Left colon (tissue), 2 donors: Measurements from ENCODE around the gene RPN2. TPM values are rescaled to one million over a fixed set of nuclear protein-coding genes. Genes with fewer than 3 reads are reported as not detected.
"Not testable (repeated sequence)": the region's sequence is repeated elsewhere in the genome, so short reads cannot be mapped to it uniquely, and the experiment has no call there.

Experiments
- ATAC-seq: fragments of 200-7000 bp; cut with Tn5 transposase; one replicate; pipeline ENCODE4 v1.9.1; 2020; ENCODE audit warnings: mild to moderate bottlenecking, moderate library complexity
- DNase-seq, 2 donors: peaks; one replicate each; pipeline ENCODE4 v3.0.0-alpha.2; 2020
- intact Hi-C, 2 donors: fragments of 100-400 bp; cut with DNase I in 1 of 2; cut with micrococcal nuclease in 1 of 2; formaldehyde crosslinking; loops; one replicate each; pipeline versions ENCODE4 v1.11.2 to v1.14.0; 2022; cut with DNase I, micrococcal nuclease
- long read RNA-seq: library from polyadenylated mRNA; unstranded; transcript quantifications from one replicate; pipeline ENCODE4 v2.0.0, GENCODE V29; 2021
- total RNA-seq, 2 donors: library from RNA; stranded (reverse); fragmentation: NEBNext Ultra II Directional; extraction: Animal tissue kit (Norgen Biotek cat#: 25700); gene quantifications; one replicate each; pipeline ENCODE4 v1.2.1, GENCODE V29; 2021
- donor health status: DM: no; HTN: no; CAD: no.
- donor health status: DM: yes; HTN: yes; CAD: no.

The RPN2 gene
- total RNA-seq, result 100 to 1,000 TPM; 133 to 155 TPM
- long read RNA-seq, transcript RPN2-201 (17 exons, 2,515 nt), result major isoform, 511 of 656 reads
- long read RNA-seq, partial matches to known transcripts, result 80 of 656 reads
- long read RNA-seq, other reads (novel, unspliced or antisense), result 65 of 656 reads

- intact Hi-C loops, result no loop called here
- DNase-seq (peak; percentile 97 to 98), ATAC-seq (peak; percentile 95)
Observed at GRCh38 chr20:37178839-37179682, at the start of gene RPN2, which contains the start of gene MROH8. RPN2 (plus strand) TSS chr20:37179330; CDS start chr20:37179357, 27 bp downstream. MROH8 (minus strand) TSS chr20:37179548.

GRCh38 chr20:37131486-37131885, 47.6 kb upstream of the RPN2 start:
- DNase-seq (no peak), ATAC-seq (no peak)
- intact Hi-C loops, result no loop called here

- intact Hi-C loops, result no loop called here
- DNase-seq (no peak), ATAC-seq (no peak)
Observed at GRCh38 chr20:37133952-37134351, 45.2 kb upstream of the RPN2 start.

- DNase-seq, result no peak
- no peak for ATAC-seq
- intact Hi-C loops, result no loop called here
Observed at GRCh38 chr20:37137547-37137946, 41.6 kb upstream of the RPN2 start.

GRCh38 chr20:37142708-37143107, 36.4 kb upstream of the RPN2 start:
- intact Hi-C loops, result no loop called here
- DNase-seq, result no peak
- ATAC-seq, result no peak

- ATAC-seq (no peak), DNase-seq (no peak)
- intact Hi-C loops, result no loop called here
Observed at GRCh38 chr20:37144856-37145404, 34.2 kb upstream of the RPN2 start.

- no peak for DNase-seq
- intact Hi-C loops, result no loop called here
- no peak for ATAC-seq
Observed at GRCh38 chr20:37147250-37147649, 31.9 kb upstream of the RPN2 start.

- intact Hi-C loops, DNase-seq, ATAC-seq: not testable (repeated sequence)
Observed at GRCh38 chr20:37150864-37151263, 28.3 kb upstream of the RPN2 start.

- ATAC-seq, result no peak
- DNase-seq, result no peak
- intact Hi-C loops, result no loop called here
Observed at GRCh38 chr20:37151529-37151928, 27.6 kb upstream of the RPN2 start.

GRCh38 chr20:37152284-37152683, 26.8 kb upstream of the RPN2 start:
- ATAC-seq (no peak), DNase-seq (no peak)
- intact Hi-C loops, result no loop called here

- ATAC-seq (no peak), DNase-seq (no peak)
- intact Hi-C loops, result no loop called here
Observed at GRCh38 chr20:37154684-37155298, 24.3 kb upstream of the RPN2 start.

GRCh38 chr20:37155987-37156386, 23.1 kb upstream of the RPN2 start:
- no peak for DNase-seq
- no peak for ATAC-seq
- intact Hi-C loops, result no loop called here

GRCh38 chr20:37158248-37158647, 20.9 kb upstream of the RPN2 start:
- intact Hi-C loops, result no loop called here
- no peak for ATAC-seq
- DNase-seq, result no peak

GRCh38 chr20:37160683-37161082, 18.4 kb upstream of the RPN2 start:
- intact Hi-C loops, result no loop called here
- no peak for DNase-seq
- no peak for ATAC-seq

GRCh38 chr20:37161830-37162549, 17.1 kb upstream of the RPN2 start:
- intact Hi-C loops, result no loop called here
- ATAC-seq (no peak), DNase-seq (no peak)

- intact Hi-C loops, result no loop called here
- no peak for DNase-seq
- ATAC-seq, result no peak
Observed at GRCh38 chr20:37162646-37163045, 16.5 kb upstream of the RPN2 start.

- DNase-seq, result no peak
- no peak for ATAC-seq
- intact Hi-C loops, result no loop called here
Observed at GRCh38 chr20:37163832-37164554, 15.1 kb upstream of the RPN2 start.

GRCh38 chr20:37165031-37165430, 14.1 kb upstream of the RPN2 start:
- ATAC-seq, result no peak
- intact Hi-C loops, result no loop called here
- no peak for DNase-seq

- ATAC-seq, result no peak
- DNase-seq, result no peak
- intact Hi-C loops, result no loop called here
Observed at GRCh38 chr20:37166867-37167266, 12.3 kb upstream of the RPN2 start.
